H1 (cell line): Measurements from ENCODE around the gene OCSTAMP. TPM values are rescaled to one million over a fixed set of nuclear protein-coding genes. Genes with fewer than 3 reads are reported as not detected.

Experiments
- BRCA1 ChIP-seq: IDR thresholded peaks from 2 replicates; pipeline ENCODE4 v1.6.1; 2012; ENCODE audit warnings: low read depth, low read length, improper control_type of control experiment
- JUN ChIP-seq: IDR thresholded peaks from 2 replicates; pipeline ENCODE4 v1.6.1; 2011; ENCODE audit warnings: low read depth, mild to moderate bottlenecking, improper control_type of control experiment, low read length
- KDM5A ChIP-seq: fragments of 200-600 bp; IDR thresholded peaks from 2 replicates; pipeline ENCODE4 v1.7.1; 2012; ENCODE audit warnings: mild to moderate bottlenecking, low read length, inconsistent platforms, mixed read lengths
- SAP30 ChIP-seq: fragments of 300-600 bp; sonication (generic); IDR thresholded peaks from 2 replicates; pipeline ENCODE4 v1.7.1; 2012; ENCODE audit warnings: low read length, moderate library complexity, mild to moderate bottlenecking, inconsistent platforms; ENCODE audit not compliant: insufficient read depth, insufficient replicate concordance
- polyA plus RNA-seq, 7 experiments: library from polyadenylated mRNA; depleted of rRNA in 3 of 7; stranded (reverse) in 5 of 7; unstranded in 2 of 7; fragments of >200 nt in 5 of 7; fragments of 200-250 nt in 2 of 7; gene quantifications; 1 replicate in 5 of 7; 2 replicates in 1 of 7; 4 replicates in 1 of 7; pipeline versions ENCODE4 v1.2.1 to v1.2.3, GENCODE V29; 2011 to 2013; ENCODE audit warnings: missing spikeins in 2 of 7, mixed read lengths in 2 of 7
- total RNA-seq: library from RNA; stranded (reverse); fragmentation: NEBNext Ultra II Directional; extraction: Animal tissue kit (Norgen Biotek cat#: 25700); gene quantifications from 2 replicates; pipeline ENCODE4 v1.2.1, GENCODE V29; 2021

Gene OCSTAMP
- total and polyA plus RNA-seq, 2 of the 8 experiments (the other 6 are each of a cell fraction or from before 2014, with no cell fraction given) = 0.09 to 0.13 TPM

DNA sequence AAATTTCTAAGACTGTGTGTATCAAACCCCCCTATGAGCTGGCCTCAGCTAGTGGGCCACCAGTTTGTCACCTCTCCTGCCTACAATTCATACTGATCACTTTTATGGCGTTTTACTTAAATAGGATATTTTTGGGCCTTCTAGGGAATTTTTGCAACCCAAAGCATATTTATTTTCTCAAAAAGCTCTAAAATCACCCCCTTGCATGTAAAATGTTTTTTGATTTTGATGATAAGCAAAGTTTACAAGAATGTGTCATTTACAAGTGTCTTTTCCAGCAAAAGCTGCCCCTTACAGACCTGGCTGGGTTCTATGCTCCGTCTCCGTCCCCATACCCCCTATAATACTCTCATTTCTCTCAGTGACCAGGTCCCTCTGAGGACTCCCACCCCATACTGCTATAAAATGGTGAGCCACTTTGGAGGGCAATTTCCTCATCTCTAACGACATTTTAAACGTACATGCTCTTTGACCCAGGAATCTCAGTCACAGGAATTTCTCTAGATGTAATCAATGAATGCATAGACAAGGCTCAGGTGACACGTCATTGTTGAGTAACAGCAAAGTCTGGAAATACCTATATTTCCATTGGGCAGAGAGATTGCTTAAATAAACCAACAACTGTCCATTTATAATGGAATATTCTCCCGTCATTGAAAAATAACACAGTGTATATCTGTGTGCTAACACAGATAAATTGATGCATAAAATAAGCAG is 13.9 kb upstream of the OCSTAMP start (continued):
- TF ChIP-seq SAP30 (no peak), BRCA1 (no peak), JUN (no peak), KDM5A (no peak)
